Pancreas (tissue), 10 donors: ENCODE data around the gene PPP3R1. TPM values are rescaled to one million over a fixed set of nuclear protein-coding genes. Genes with fewer than 3 reads are reported as not detected.

Experiments
- ATAC-seq, 4 donors: fragments of 200-7000 bp; cut with Tn5 transposase; one replicate each; pipeline versions ENCODE4 v1.8.0 to v1.9.1; 2020; ENCODE audit warnings: mild to moderate bottlenecking in 4 of 4, moderate library complexity in 4 of 4
- DNase-seq, 6 donors: peaks; one replicate each; pipeline ENCODE4 v3.0.0-alpha.2; 2020
- FAIRE-seq: peaks from 2 replicates; lab custom pipeline; 2012; peaks lifted over from hg19 to GRCh38; lab: Jason Lieb, UNC
- H3K27ac ChIP-seq, 4 donors: fragments of 200-600 bp; sonication (generic); 1 replicate in 3 of 4; 2 replicates in 1 of 4; pipeline versions ENCODE4 v1.5.0 to v1.8.0; 2020
- H3K27me3 ChIP-seq, 4 donors: fragments of 200-600 bp; one replicate each; pipeline ENCODE4 v1.8.0; 2021
- H3K36me3 ChIP-seq, 3 donors: fragments of 200-600 bp; sonication (generic) in 1 of 3; one replicate each; pipeline versions ENCODE4 v1.5.0 to v1.8.0; 2020 to 2021
- H3K4me1 ChIP-seq, 3 donors: fragments of 200-600 bp; one replicate each; pipeline ENCODE4 v1.8.0; 2021
- H3K4me3 ChIP-seq, 4 donors: fragments of 200-600 bp; sonication (generic) in 2 of 4; one replicate each; pipeline versions ENCODE4 v1.5.0 to v1.8.0; 2020 to 2021
- H3K9me3 ChIP-seq, 4 donors: fragments of 200-600 bp; one replicate each; pipeline ENCODE4 v1.8.0; 2021
- CTCF ChIP-seq, 4 donors: fragments of 200-600 bp; sonication (generic) in 3 of 4; IDR thresholded peaks; one replicate each; pipeline versions ENCODE4 v1.5.0 to v1.8.0; 2021; ENCODE audit warnings: antibody characterized with exemption in 4 of 4
- WGBS, 2 donors: extraction: QIAGEN DNeasy Blood & Tissue Kit; methylation state at CpG; one replicate each; pipeline ENCODE4 v1.1.7; 2013; 5-methylcytosine and 5-hydroxymethylcytosine counted together
- intact Hi-C, 3 donors: fragments of 100-400 bp; cut with DNase I; formaldehyde crosslinking; loops; one replicate each; pipeline versions ENCODE4 v1.11.1 to v1.14.2; 2022
- polyA plus RNA-seq, 2 donors: library from polyadenylated mRNA; stranded (reverse); fragments of 200-250 nt; gene quantifications; one replicate each; pipeline ENCODE4 v1.2.3, GENCODE V29; 2013
- total RNA-seq, 6 donors: library from RNA; stranded (reverse); fragmentation: NEBNext Ultra II Directional in 4 of 6; extraction: Animal tissue kit (Norgen Biotek cat#: 25700) in 4 of 6; gene quantifications; one replicate each; pipeline versions ENCODE4 v1.2.1 to v1.2.4, GENCODE V29; 2021 to 2023
- donor health status: healthy with polysubstance abuse.
- donor health status: DM: no; HTN: no; CAD: no; lungs with moderate emphysema.
- donor health status: DM: no; HTN: no; CAD: no.
- donor health status: control.
- donor health status: control.
- donor health status: Bipolar disorder and iron deficiency.
- donor health status: DM: yes; HTN: yes; CAD: no.
- donor health status: DM: no; HTN: no; CAD: no.
- donor health status: DM: no; HTN: no; CAD: no.
- donor health status: DM: yes; HTN: yes; CAD: no.

Gene PPP3R1
- total and polyA plus RNA-seq, 8 donors, result 6.1 to 27.4 (median 19.6) TPM

- no peak for ATAC-seq
- H3K27me3 ChIP-seq, result no peaks in the 10 kb centered on the region
- H3K36me3 ChIP-seq, result no peaks in the 10 kb centered on the region
- no peak for DNase-seq
- 93 to 97% methylated on average over 4 of the region's 4 CpGs for WGBS, 2 donors
- H3K4me3 ChIP-seq, result no peak overlapping the region
- TF ChIP-seq CTCF (IDR thresholded peaks at IDR 0.05), result no peak
- H3K9me3 ChIP-seq, result no peaks in the 10 kb centered on the region
- intact Hi-C loops, result no loop called here
- no peak for FAIRE-seq
- no peak overlapping the region for H3K27ac ChIP-seq
- peaks cover 19 to 26% (median 23%) of the 10 kb centered on the region in 3 donors for H3K4me1 ChIP-seq
These were observed 7.3 kb downstream of the PPP3R1 start for GRCh38 chr2:68245066-68245465.

- Histone ChIP-seq H3K4me3 (no peak overlapping the region), H3K27ac (no peak overlapping the region), H3K4me1 (peaks cover 13 to 22% (median 17%) of the 10 kb centered on the region in 3 donors), H3K9me3 (no peaks in the 10 kb centered on the region), H3K36me3 (no peaks in the 10 kb centered on the region), H3K27me3 (no peaks in the 10 kb centered on the region)
- no peak for TF ChIP-seq CTCF (IDR thresholded peaks at IDR 0.05)
- WGBS, 2 donors, result 72 to 79% methylated on average over 2 of the region's 2 CpGs
- FAIRE-seq (no peak), ATAC-seq (no peak), DNase-seq (no peak)
- intact Hi-C loops, result no loop called here
These were observed 7.9 kb downstream of the PPP3R1 start for GRCh38 chr2:68244456-68244855.

GRCh38 chr2:68241732-68242131 is 10.6 kb downstream of the PPP3R1 start:
- DNase-seq (no peak), FAIRE-seq (no peak), ATAC-seq (no peak)
- Histone ChIP-seq H3K9me3 (no peaks in the 10 kb centered on the region), H3K27ac (no peak overlapping the region), H3K4me1 (peaks cover 6 to 23% (median 22%) of the 10 kb centered on the region in 3 donors), H3K27me3 (no peaks in the 10 kb centered on the region), H3K36me3 (no peaks in the 10 kb centered on the region), H3K4me3 (no peak overlapping the region)
- no peak for TF ChIP-seq CTCF (IDR thresholded peaks at IDR 0.05)
- intact Hi-C loops, result no loop called here
- 94 to 96% methylated on average over 2 of the region's 2 CpGs for WGBS, 2 donors

- no peaks in the 10 kb centered on the region for H3K36me3 ChIP-seq
- peaks cover 6 to 23% (median 23%) of the 10 kb centered on the region in 3 donors for H3K4me1 ChIP-seq
- FAIRE-seq (no peak), ATAC-seq (no peak), DNase-seq (no peak)
- no peaks in the 10 kb centered on the region for H3K27me3 ChIP-seq
- TF ChIP-seq CTCF (IDR thresholded peaks at IDR 0.05), result no peak
- WGBS, 2 donors, result 85 to 87% methylated on average over 4 of the region's 4 CpGs
- intact Hi-C loops, result no loop called here
- no peaks in the 10 kb centered on the region for H3K9me3 ChIP-seq
- no peak overlapping the region for H3K4me3 ChIP-seq
- no peak overlapping the region for H3K27ac ChIP-seq
These were observed 11.9 kb downstream of the PPP3R1 start for GRCh38 chr2:68240446-68240845.

- H3K4me1 ChIP-seq, result peaks cover 6 to 23% (median 23%) of the 10 kb centered on the region in 3 donors
- ATAC-seq (peak in 1 of 4 donors; percentile 30), DNase-seq (no peak), FAIRE-seq (no peak)
- H3K27ac ChIP-seq, result no peak overlapping the region
- no peak overlapping the region for H3K4me3 ChIP-seq
- WGBS, 2 donors, result 72 to 75% methylated on average over 6 of the region's 6 CpGs
- no peaks in the 10 kb centered on the region for H3K9me3 ChIP-seq
- H3K36me3 ChIP-seq, result no peaks in the 10 kb centered on the region
- H3K27me3 ChIP-seq, result no peaks in the 10 kb centered on the region
- intact Hi-C loops, result no loop called here
- no peak for TF ChIP-seq CTCF (IDR thresholded peaks at IDR 0.05)
These were observed 13.1 kb downstream of the PPP3R1 start for GRCh38 chr2:68238955-68239822.
